Neural progenitor cell (in vitro differentiated cells): Measurements from ENCODE around the gene MSH3. TPM values are rescaled to one million over a fixed set of nuclear protein-coding genes. Genes with fewer than 3 reads are reported as not detected.
"Not testable (repeated sequence)": the region's sequence is repeated elsewhere in the genome, so short reads cannot be mapped to it uniquely, and the experiment has no call there.

ENCODE experiments used
- DNase-seq: peaks from one replicate; pipeline ENCODE4 v3.0.0-alpha.2; 2016; ENCODE audit warnings: low spot score
- H2AFZ ChIP-seq: fragments of 200-600 bp; sonication (generic); replicated peaks from 2 replicates; pipeline ENCODE4 v1.6.1; 2016; ENCODE audit warnings: antibody characterized with exemption
- H3F3A ChIP-seq: fragments of 200-600 bp; sonication (generic); 2 replicates; pipeline ENCODE4 v1.6.1; 2016; ENCODE audit warnings: antibody characterized with exemption, low read depth
- H3K27ac ChIP-seq: fragments of 200-600 bp; sonication (generic); 2 replicates; pipeline ENCODE4 v1.5.1; 2016; ENCODE audit warnings: mild to moderate bottlenecking
- H3K27me3 ChIP-seq: fragments of 200-600 bp; sonication (generic); 2 replicates; pipeline ENCODE4 v1.6.1; 2016; ENCODE audit warnings: mild to moderate bottlenecking, moderate library complexity
- H3K36me3 ChIP-seq: fragments of 200-600 bp; sonication (generic); 2 replicates; pipeline ENCODE4 v1.5.1; 2016
- H3K4me1 ChIP-seq: fragments of 200-600 bp; sonication (generic); 2 replicates; pipeline ENCODE4 v1.6.1; 2016; ENCODE audit warnings: mixed run types
- H3K4me2 ChIP-seq: fragments of 200-600 bp; sonication (generic); 2 replicates; pipeline ENCODE4 v1.6.1; 2016
- H3K4me3 ChIP-seq: fragments of 200-600 bp; sonication (generic); 2 replicates; pipeline ENCODE4 v1.5.1; 2016
- H3K79me2 ChIP-seq: fragments of 200-600 bp; sonication (generic); 2 replicates; pipeline ENCODE4 v1.6.1; 2016; ENCODE audit warnings: low read depth
- H3K9ac ChIP-seq: fragments of 200-600 bp; sonication (generic); 2 replicates; pipeline ENCODE4 v1.6.1; 2016
- H3K9me3 ChIP-seq: fragments of 200-600 bp; sonication (generic); 2 replicates; pipeline ENCODE4 v1.5.1; 2016; ENCODE audit warnings: low read depth
- H4K20me1 ChIP-seq: fragments of 200-600 bp; sonication (generic); 2 replicates; pipeline ENCODE4 v1.6.1; 2016; ENCODE audit warnings: low read depth
- H3K27ac Mint-ChIP-seq: 3 replicates; pipeline ENCODE4 v1.8.0; 2021; ENCODE audit warnings: mixed read lengths
- H3K27me3 Mint-ChIP-seq: 2 replicates; pipeline ENCODE4 v1.8.0; 2022; ENCODE audit warnings: low read depth, mild to moderate bottlenecking, inconsistent platforms, moderate library complexity, mixed read lengths; ENCODE audit not compliant: insufficient read depth
- H3K36me3 Mint-ChIP-seq: 3 replicates; pipeline ENCODE4 v1.8.0; 2021; ENCODE audit warnings: mixed read lengths
- H3K4me1 Mint-ChIP-seq: 3 replicates; pipeline ENCODE4 v1.8.0; 2021; ENCODE audit warnings: mixed read lengths
- H3K4me3 Mint-ChIP-seq: 3 replicates; pipeline ENCODE4 v1.8.0; 2021; ENCODE audit warnings: mild to moderate bottlenecking, moderate library complexity, mixed read lengths
- H3K9me3 Mint-ChIP-seq: 3 replicates; pipeline ENCODE4 v1.8.0; 2020; ENCODE audit warnings: mixed read lengths
- CTCF ChIP-seq: fragments of 200-600 bp; sonication (generic); IDR thresholded peaks from 2 replicates; pipeline ENCODE4 v1.5.1; 2017; ENCODE audit warnings: antibody characterized with exemption, mild to moderate bottlenecking
- EZH2 ChIP-seq: fragments of 200-600 bp; sonication (generic); IDR thresholded peaks from 2 replicates; pipeline ENCODE4 v1.6.1; 2017; ENCODE audit warnings: antibody characterized with exemption, mild to moderate bottlenecking, moderate library complexity
- EZH2phosphoT487 ChIP-seq: fragments of 200-600 bp; sonication (generic); IDR thresholded peaks from 2 replicates; pipeline ENCODE4 v1.6.1; 2017; ENCODE audit warnings: antibody characterized with exemption
- total RNA-seq: library from RNA; depleted of rRNA; stranded (reverse); fragments of >200 nt; gene quantifications from 2 replicates; pipeline ENCODE4 v1.2.3, GENCODE V29; 2015; ENCODE audit warnings: low replicate concordance

The MSH3 gene
- total RNA-seq, 1 donor from 2014 or later, result 26.1 TPM

GRCh38 chr5:80781356-80781755 is 126.9 kb downstream of the MSH3 start:
- H3K4me1 ChIP-seq, result no peaks in the 10 kb centered on the region
- no peaks in the 10 kb centered on the region for H3K4me1 Mint-ChIP-seq
- no peak overlapping the region for H2AFZ ChIP-seq
- H3K27me3 Mint-ChIP-seq, result no peaks in the 10 kb centered on the region
- no peak overlapping the region for H3K9ac ChIP-seq
- no peaks in the 10 kb centered on the region for H3K27me3 ChIP-seq
- H3K36me3 Mint-ChIP-seq, result peaks cover 8% of the 10 kb centered on the region
- no peak overlapping the region for H3K4me2 ChIP-seq
- no peak overlapping the region for H3K27ac ChIP-seq
- no peak overlapping the region for H3K4me3 Mint-ChIP-seq
- no peaks in the 10 kb centered on the region for H3K9me3 ChIP-seq
- H4K20me1 ChIP-seq, result no peaks in the 10 kb centered on the region
- H3F3A ChIP-seq, result no peaks in the 10 kb centered on the region
- TF ChIP-seq EZH2 (no peak), CTCF (no peak), EZH2phosphoT487 (no peak)
- no peak for DNase-seq
- H3K79me2 ChIP-seq, result no peaks in the 10 kb centered on the region
- no peak overlapping the region for H3K4me3 ChIP-seq
- no peak overlapping the region for H3K27ac Mint-ChIP-seq
- no peaks in the 10 kb centered on the region for H3K9me3 Mint-ChIP-seq
- H3K36me3 ChIP-seq, result no peaks in the 10 kb centered on the region

- no peak for DNase-seq
- H3K9ac ChIP-seq, result no peak overlapping the region
Measured at GRCh38 chr5:80782626-80783025, 128.2 kb downstream of the MSH3 start.

GRCh38 chr5:80783751-80784150 is 129.3 kb downstream of the MSH3 start:
- H3K9me3 Mint-ChIP-seq, H3K79me2 ChIP-seq, H3K4me2 ChIP-seq, H3K4me3 ChIP-seq, H3K4me1 Mint-ChIP-seq, H3K9me3 ChIP-seq, DNase-seq, H3K27me3 Mint-ChIP-seq, H3K36me3 ChIP-seq, H3K27ac ChIP-seq, H3K9ac ChIP-seq, H3K4me1 ChIP-seq, H3K27me3 ChIP-seq, H3K36me3 Mint-ChIP-seq, H2AFZ ChIP-seq, H3K27ac Mint-ChIP-seq, H3F3A ChIP-seq, H3K4me3 Mint-ChIP-seq, H4K20me1 ChIP-seq: not testable (repeated sequence)

More at GRCh38 chr5:80782626-80783025, 128.2 kb downstream of the MSH3 start:
- Histone ChIP-seq H3K36me3 (no peaks in the 10 kb centered on the region), H2AFZ (no peak overlapping the region), H3K4me3 (no peak overlapping the region), H3F3A (no peaks in the 10 kb centered on the region), H3K27ac (no peak overlapping the region), H4K20me1 (no peaks in the 10 kb centered on the region), H3K4me2 (no peak overlapping the region), H3K79me2 (no peaks in the 10 kb centered on the region), H3K27me3 (no peaks in the 10 kb centered on the region), H3K9me3 (no peaks in the 10 kb centered on the region), H3K4me1 (no peaks in the 10 kb centered on the region)
- Mint-ChIP-seq H3K36me3 (peaks cover 9% of the 10 kb centered on the region), H3K4me3 (no peak overlapping the region), H3K4me1 (no peaks in the 10 kb centered on the region), H3K27ac (no peak overlapping the region), H3K27me3 (no peaks in the 10 kb centered on the region), H3K9me3 (no peaks in the 10 kb centered on the region)
- TF ChIP-seq EZH2, result no peak
- no peak for TF ChIP-seq CTCF
- TF ChIP-seq EZH2phosphoT487, result no peak

GRCh38 chr5:80784451-80784850 is 130.0 kb downstream of the MSH3 start:
- no peaks in the 10 kb centered on the region for H4K20me1 ChIP-seq
- no peak overlapping the region for H3K4me3 Mint-ChIP-seq
- no peaks in the 10 kb centered on the region for H3K36me3 ChIP-seq
- no peak overlapping the region for H2AFZ ChIP-seq
- no peaks in the 10 kb centered on the region for H3K79me2 ChIP-seq
- no peak for TF ChIP-seq EZH2phosphoT487
- no peak for TF ChIP-seq CTCF
- TF ChIP-seq EZH2, result no peak
- H3K27ac ChIP-seq, result no peak overlapping the region
- no peaks in the 10 kb centered on the region for H3K27me3 Mint-ChIP-seq
- no peaks in the 10 kb centered on the region for H3F3A ChIP-seq
- no peaks in the 10 kb centered on the region for H3K4me1 Mint-ChIP-seq
- no peak overlapping the region for H3K4me3 ChIP-seq
- H3K9me3 ChIP-seq, result no peaks in the 10 kb centered on the region
- no peaks in the 10 kb centered on the region for H3K27me3 ChIP-seq
- H3K36me3 Mint-ChIP-seq, result peaks cover 5% of the 10 kb centered on the region
- H3K4me1 ChIP-seq, result no peaks in the 10 kb centered on the region
- no peak for DNase-seq
- no peak overlapping the region for H3K9ac ChIP-seq
- H3K9me3 Mint-ChIP-seq, result no peaks in the 10 kb centered on the region
- no peak overlapping the region for H3K27ac Mint-ChIP-seq
- no peak overlapping the region for H3K4me2 ChIP-seq

- not testable (repeated sequence) for H3K4me1 ChIP-seq, H3F3A ChIP-seq, H3K36me3 Mint-ChIP-seq, H3K9me3 Mint-ChIP-seq, DNase-seq, H3K9me3 ChIP-seq, H3K27me3 ChIP-seq, H3K4me3 Mint-ChIP-seq, H3K9ac ChIP-seq, H3K4me2 ChIP-seq, H3K36me3 ChIP-seq, H3K27me3 Mint-ChIP-seq, H3K27ac ChIP-seq, H2AFZ ChIP-seq, H3K4me1 Mint-ChIP-seq, H3K27ac Mint-ChIP-seq, H3K79me2 ChIP-seq, H3K4me3 ChIP-seq, H4K20me1 ChIP-seq
Measured at GRCh38 chr5:80789319-80790016, 135.0 kb downstream of the MSH3 start.
